ENCODE results near the gene PPP1R1B.

The PPP1R1B gene

DNA sequence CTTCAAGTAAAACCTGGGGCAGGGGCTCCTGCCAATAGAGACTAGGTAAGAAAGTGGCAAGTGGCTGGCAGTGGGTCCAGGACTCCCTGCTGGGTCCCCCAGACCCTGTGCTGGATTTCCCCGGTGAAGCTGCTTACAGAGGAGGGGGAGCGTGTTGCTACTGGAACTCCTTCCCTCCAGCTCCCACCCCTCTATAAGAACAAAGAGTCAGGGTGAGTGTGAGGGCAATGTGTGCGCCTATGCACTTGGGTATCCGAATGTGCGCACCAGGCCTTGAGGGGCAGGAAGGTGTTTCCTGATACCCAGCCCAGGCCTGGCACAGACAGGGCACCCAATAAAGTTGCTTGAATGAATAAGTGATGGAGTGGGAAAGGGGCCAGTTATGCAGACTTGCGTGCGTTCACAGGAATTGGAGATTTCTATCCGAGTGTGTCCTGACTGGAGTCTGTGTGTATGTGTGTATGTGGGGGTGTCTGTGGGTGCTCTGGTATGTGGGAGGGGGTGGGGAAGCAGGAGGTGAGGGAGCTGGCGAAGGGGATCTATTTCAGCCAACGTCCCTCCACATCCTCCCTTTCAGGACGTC is 30.7 kb upstream of the PPP1R1B start:
- Histone ChIP-seq H3K27me3 (ENCODE audit: control insufficient read depth, insufficient read depth, low read length) (peaks cover 50% of the 10 kb centered on the region), H3K4me3 (ENCODE audit: low read length) (no peak overlapping the region), H3K9ac (ENCODE audit: low read length) (no peak overlapping the region), H3K36me3 (ENCODE audit: control insufficient read depth, insufficient read depth, low read length) (no peaks in the 10 kb centered on the region), H3K27ac (ENCODE audit: low read depth, low read length) (no peak overlapping the region), H3K4me1 (ENCODE audit: control insufficient read depth, insufficient read depth, low read length) (no peaks in the 10 kb centered on the region)

DNA sequence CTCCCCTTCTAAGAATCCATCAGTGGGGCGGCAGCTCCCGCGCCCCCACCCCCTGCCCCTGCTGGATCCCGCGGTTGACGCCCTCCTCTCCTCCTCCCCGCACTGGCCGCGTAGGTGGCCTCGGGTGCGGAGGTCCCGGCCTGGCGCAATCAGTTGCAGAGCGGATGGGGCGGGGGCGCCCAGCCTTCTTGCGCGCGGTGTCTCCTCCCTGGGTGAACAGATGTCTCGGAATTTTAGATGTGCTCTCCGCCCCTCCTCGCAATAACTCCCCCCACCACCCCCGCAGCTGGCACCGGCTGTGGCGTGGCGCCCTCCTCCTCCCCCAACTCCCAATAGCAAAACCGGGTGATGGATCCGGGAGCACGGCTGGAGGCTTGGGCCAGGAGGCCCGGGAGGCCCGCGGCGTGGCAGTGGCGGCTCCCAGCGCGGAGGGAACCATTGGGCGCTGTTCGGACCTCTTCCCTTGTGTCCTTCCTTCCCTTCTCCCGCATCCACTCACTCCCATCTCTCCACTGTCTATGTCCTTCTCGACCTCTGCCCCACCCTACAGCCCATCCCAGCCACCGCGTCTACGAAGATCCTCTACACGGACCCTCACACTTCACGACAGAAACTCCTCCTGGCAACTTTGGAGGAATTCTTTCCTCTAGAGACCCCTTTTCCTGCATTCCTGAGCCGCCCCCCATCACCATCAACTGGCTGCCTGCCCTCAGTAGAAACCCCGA is 30.0 kb upstream of the PPP1R1B start:
- no peaks in the 10 kb centered on the region for H3K36me3 ChIP-seq (ENCODE audit: control insufficient read depth, insufficient read depth, low read length)
- H3K9ac ChIP-seq (ENCODE audit: low read length), result no peak overlapping the region
- H3K27ac ChIP-seq (ENCODE audit: low read depth, low read length), result no peak overlapping the region
- H3K4me3 ChIP-seq (ENCODE audit: low read length), result no peak overlapping the region
- H3K27me3 ChIP-seq (ENCODE audit: control insufficient read depth, insufficient read depth, low read length), result peaks cover 56% of the 10 kb centered on the region
- no peaks in the 10 kb centered on the region for H3K4me1 ChIP-seq (ENCODE audit: control insufficient read depth, insufficient read depth, low read length)

DNA sequence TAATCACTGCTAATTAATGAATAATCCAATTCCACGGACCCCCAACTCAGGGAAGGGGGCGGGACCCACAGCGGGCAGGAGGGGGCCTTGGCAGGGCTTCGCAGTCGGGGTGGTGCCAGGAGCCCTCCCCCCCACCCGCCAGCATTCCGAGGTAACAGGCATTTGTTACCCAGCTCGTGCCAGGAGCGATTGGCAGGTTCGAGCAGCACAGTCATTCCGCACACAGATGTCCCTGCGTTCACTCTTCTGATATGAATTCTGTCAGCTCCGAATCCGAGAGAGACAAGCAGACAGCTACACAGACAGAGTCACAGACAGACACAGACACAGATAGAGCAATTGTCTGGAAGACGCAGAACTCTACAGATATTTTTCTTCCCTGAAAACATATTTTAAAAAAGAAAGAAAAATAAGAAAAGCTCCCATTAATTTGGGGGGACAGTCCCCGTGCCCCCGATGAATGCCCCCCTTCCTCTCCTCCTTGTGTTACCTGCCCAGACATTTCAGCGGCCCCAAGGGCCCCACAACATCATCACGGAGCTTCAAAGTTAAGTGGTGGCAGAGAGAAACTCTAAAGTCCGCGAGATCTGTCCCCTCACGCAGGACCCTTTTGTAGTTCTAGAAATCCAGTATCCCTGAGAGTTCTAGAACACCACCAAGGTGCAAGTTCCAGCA is 29.2 kb upstream of the PPP1R1B start:
- Histone ChIP-seq H3K36me3 (ENCODE audit: control insufficient read depth, insufficient read depth, low read length) (no peaks in the 10 kb centered on the region), H3K4me1 (ENCODE audit: control insufficient read depth, insufficient read depth, low read length) (no peaks in the 10 kb centered on the region), H3K9ac (ENCODE audit: low read length) (no peak overlapping the region), H3K4me3 (ENCODE audit: low read length) (no peak overlapping the region), H3K27ac (ENCODE audit: low read depth, low read length) (no peak overlapping the region), H3K27me3 (ENCODE audit: control insufficient read depth, insufficient read depth, low read length) (peaks cover 56% of the 10 kb centered on the region)

DNA sequence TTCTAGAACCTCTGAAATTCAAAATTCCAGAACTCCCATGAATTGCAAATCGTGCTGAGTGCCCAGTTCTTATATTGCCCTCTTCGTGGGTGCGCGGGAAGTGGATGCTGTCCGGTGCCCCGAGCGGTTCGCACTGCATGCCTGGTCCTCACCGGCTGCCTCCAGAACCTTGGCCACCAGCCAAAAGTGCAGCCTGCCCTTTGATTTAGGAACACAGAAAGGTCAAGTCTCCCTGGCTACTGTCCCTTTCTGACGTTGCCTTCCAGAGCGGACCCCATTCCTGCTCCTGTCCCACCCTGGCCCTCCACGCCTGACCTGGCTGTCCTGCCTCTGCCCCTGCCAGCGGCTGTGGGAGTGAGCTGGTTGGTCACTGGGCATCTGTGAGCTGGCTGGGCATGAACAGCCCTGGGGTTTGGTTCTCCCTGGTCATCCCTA is 28.7 kb upstream of the PPP1R1B start:
- no peaks in the 10 kb centered on the region for H3K36me3 ChIP-seq (ENCODE audit: control insufficient read depth, insufficient read depth, low read length)
- H3K27ac ChIP-seq (ENCODE audit: low read depth, low read length), result no peak overlapping the region
- no peak overlapping the region for H3K4me3 ChIP-seq (ENCODE audit: low read length)
- peaks cover 61% of the 10 kb centered on the region for H3K27me3 ChIP-seq (ENCODE audit: control insufficient read depth, insufficient read depth, low read length)
- H3K4me1 ChIP-seq (ENCODE audit: control insufficient read depth, insufficient read depth, low read length), result no peaks in the 10 kb centered on the region
- H3K9ac ChIP-seq (ENCODE audit: low read length), result no peak overlapping the region

DNA sequence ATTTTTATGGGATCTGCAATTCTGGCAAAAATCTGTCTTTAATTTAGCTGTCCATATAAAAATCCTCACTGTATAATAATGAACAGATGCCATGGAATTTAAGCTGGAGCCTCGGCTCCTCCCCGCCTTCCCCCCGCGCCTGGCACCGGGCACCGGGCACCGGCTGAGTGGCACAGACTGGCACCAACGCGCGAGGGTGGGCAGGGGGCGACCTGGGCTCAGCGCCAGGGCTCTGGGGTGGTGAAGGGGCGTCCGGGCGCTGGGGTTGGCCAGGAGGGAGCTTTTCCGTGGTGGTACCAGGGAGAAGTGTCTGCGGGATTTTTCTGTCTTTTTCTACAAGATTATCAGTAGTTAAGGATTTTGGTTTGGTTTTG is 28.1 kb upstream of the PPP1R1B start:
- Histone ChIP-seq H3K4me1 (ENCODE audit: control insufficient read depth, insufficient read depth, low read length) (no peaks in the 10 kb centered on the region), H3K4me3 (ENCODE audit: low read length) (no peak overlapping the region), H3K9ac (ENCODE audit: low read length) (no peak overlapping the region), H3K36me3 (ENCODE audit: control insufficient read depth, insufficient read depth, low read length) (no peaks in the 10 kb centered on the region), H3K27ac (ENCODE audit: low read depth, low read length) (no peak overlapping the region), H3K27me3 (ENCODE audit: control insufficient read depth, insufficient read depth, low read length) (peaks cover 60% of the 10 kb centered on the region)

DNA sequence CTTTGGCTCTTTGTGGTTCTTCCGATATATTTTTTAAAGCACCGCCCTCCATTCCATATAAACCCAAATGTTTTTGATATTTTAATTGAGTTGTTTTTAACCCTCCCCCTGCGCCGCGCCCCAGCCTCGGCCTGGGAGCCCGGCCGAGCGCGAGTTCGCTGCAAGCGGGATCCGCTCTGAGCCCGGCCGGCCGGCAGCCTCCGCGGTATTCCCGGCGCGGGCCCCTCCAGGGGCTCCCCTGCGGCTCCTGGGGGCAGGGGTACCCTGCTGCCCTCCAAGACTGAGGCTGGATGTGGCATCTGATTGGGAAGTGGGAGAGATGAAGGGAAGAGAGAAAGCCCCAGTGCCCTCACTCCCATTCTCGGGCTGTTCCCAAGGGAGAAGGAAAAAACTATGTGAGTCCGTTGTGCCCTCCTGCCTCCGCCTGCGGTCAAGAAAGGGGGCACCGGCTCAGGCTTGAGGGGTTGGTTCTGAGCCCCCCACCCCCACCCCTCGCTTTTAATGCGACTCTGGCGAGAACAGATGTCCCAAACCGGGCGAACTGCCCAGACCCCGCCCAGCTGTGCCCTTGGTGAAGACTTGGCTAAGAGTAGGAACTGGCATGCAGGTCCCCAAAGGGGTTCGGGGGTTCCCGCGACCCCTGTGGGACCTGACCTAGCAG is 27.6 kb upstream of the PPP1R1B start:
- Histone ChIP-seq H3K27me3 (ENCODE audit: control insufficient read depth, insufficient read depth, low read length) (peaks cover 61% of the 10 kb centered on the region), H3K4me1 (ENCODE audit: control insufficient read depth, insufficient read depth, low read length) (no peaks in the 10 kb centered on the region), H3K9ac (ENCODE audit: low read length) (no peak overlapping the region), H3K4me3 (ENCODE audit: low read length) (no peak overlapping the region), H3K27ac (ENCODE audit: low read depth, low read length) (no peak overlapping the region), H3K36me3 (ENCODE audit: control insufficient read depth, insufficient read depth, low read length) (no peaks in the 10 kb centered on the region)

DNA sequence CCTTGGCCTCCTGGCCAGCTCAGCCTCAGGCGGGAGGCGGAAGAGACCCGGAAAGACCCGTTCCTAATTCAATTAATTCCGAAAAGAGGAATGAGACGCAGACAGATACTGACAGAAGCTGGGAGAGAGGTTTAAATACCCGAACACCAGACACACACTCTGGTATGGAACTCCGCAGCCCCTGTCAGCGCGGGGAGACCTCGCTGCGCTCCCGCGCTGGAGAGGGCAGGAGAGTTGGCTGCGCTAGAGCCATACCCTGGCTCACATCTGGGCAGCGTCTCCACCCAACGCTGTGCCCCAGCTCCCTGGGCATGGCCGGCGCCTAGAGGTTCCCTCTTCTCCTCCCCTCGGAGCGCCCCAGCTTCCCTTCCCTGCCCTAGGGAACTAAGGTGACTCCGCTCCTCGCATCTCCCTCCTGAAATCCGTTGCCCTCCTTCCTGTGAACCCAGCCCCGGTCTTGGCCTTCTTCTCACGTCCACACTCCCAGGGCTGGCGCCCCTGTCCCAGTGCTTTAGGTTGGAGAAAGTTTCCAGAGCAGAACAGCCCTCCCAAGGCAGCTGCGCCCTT is 27.0 kb upstream of the PPP1R1B start:
- Histone ChIP-seq H3K27ac (ENCODE audit: low read depth, low read length) (no peak overlapping the region), H3K4me3 (ENCODE audit: low read length) (no peak overlapping the region), H3K4me1 (ENCODE audit: control insufficient read depth, insufficient read depth, low read length) (no peaks in the 10 kb centered on the region), H3K27me3 (ENCODE audit: control insufficient read depth, insufficient read depth, low read length) (peaks cover 60% of the 10 kb centered on the region), H3K36me3 (ENCODE audit: control insufficient read depth, insufficient read depth, low read length) (no peaks in the 10 kb centered on the region), H3K9ac (ENCODE audit: low read length) (no peak overlapping the region)

DNA sequence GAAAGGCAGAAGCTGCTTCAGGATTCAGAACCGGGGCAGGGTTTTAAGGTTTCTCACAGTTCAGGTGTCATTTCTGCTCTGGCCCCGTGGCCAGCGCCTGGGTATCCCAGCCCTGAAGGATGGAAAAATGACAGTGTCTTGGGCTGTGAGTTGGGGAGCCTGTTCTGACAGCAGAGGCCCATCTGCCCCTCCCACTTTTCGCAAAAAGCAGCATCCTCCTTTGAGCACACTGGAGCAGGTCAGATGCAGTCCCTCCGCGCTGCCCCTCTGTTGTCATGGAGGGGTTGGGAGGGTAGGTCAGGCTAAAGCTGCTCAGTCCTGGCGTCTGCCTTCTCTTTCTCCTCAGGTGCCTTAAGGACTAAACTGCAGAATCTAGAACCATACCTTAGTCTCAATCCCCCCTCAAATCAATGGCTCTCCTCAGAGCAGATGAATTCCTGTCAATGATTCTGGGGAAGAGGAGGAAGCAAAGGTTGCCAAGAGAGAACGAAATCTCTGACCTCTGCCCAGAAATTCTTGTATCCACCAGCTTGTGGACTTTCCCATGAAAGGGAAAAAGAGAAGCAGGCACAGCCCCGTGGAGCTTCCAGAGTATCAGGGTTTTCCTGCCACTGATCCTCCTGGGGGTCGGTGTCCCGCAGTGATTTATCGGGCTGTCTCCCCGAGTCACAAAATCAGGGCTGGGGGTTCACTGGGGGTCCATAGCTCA is 26.3 kb upstream of the PPP1R1B start:
- Histone ChIP-seq H3K36me3 (ENCODE audit: control insufficient read depth, insufficient read depth, low read length) (no peaks in the 10 kb centered on the region), H3K9ac (ENCODE audit: low read length) (no peak overlapping the region), H3K4me3 (ENCODE audit: low read length) (no peak overlapping the region), H3K4me1 (ENCODE audit: control insufficient read depth, insufficient read depth, low read length) (no peaks in the 10 kb centered on the region), H3K27ac (ENCODE audit: low read depth, low read length) (no peak overlapping the region), H3K27me3 (ENCODE audit: control insufficient read depth, insufficient read depth, low read length) (peaks cover 57% of the 10 kb centered on the region)

DNA sequence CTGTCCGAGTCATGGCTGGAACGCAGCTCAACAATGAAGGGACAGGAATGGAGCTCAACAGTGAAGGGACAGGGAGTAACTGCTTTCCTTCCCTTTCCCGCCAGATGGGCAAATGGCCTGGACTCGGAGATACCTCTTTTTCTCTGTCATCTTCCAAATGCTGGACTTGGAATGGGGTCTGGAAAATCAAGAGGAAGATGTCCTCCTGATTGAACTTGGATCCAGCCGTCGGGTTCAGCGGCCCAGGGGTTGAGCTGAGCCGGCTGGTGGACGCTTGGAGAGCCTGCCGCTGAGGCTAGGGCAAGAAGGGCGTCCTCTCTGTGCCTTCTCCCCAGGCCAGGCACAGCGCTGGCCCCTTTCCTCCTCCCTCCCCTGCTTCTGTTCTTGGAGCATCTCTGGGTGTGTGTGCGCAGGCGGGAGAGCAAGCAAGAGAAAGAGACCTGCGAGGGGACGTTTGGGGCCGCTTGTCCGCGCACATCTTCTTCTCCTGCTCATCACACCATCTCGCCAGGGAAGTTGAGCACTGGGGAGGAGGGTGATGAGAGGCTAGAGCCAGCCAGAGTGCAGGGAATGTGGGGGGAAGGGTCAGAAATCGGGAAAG is 25.7 kb upstream of the PPP1R1B start:
- Histone ChIP-seq H3K36me3 (ENCODE audit: control insufficient read depth, insufficient read depth, low read length) (no peaks in the 10 kb centered on the region), H3K4me3 (ENCODE audit: low read length) (no peak overlapping the region), H3K27me3 (ENCODE audit: control insufficient read depth, insufficient read depth, low read length) (peaks cover 56% of the 10 kb centered on the region)

DNA sequence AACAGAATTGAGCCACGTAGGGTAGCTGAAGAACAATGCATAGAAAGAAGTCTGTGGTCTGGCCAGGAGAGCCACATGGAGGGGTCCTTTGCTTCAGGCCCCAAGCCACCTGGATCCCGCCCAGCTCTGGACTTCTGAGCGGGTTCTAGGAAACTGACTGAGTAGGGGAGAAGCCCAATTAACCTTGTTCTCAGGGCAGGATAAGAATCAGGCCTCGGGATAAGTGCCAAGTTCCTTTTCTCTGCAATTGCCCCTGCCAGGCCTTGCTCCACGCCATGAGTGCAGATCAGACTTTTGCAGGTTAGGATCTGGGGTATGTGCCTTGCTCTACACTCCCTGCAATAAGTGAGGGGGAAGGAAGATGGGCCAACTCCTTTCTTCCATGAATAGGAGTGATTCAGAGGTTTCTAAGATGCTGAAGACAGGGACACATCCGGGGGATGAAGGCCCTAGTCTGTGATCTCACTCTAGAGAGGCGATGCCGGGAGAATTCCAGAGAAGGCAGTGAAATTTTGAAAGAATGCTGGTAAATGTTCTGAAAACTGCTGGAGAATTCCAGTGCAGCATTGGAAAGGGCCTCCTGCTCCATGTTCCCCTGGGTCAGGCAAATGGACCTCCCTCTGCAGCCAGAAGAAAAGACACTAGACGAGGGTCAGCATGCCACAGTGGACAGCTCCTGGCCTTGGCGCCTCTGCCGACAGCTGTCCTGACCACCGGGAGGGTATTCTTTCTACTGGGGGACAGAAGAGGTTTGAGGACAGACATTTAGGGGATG is 24.8 kb upstream of the PPP1R1B start:
- H3K27ac ChIP-seq (ENCODE audit: low read depth, low read length), result no peak overlapping the region
- no peaks in the 10 kb centered on the region for H3K4me1 ChIP-seq (ENCODE audit: control insufficient read depth, insufficient read depth, low read length)
- H3K4me3 ChIP-seq (ENCODE audit: low read length), result no peak overlapping the region
- peaks cover 58% of the 10 kb centered on the region for H3K27me3 ChIP-seq (ENCODE audit: control insufficient read depth, insufficient read depth, low read length)
- no peak overlapping the region for H3K9ac ChIP-seq (ENCODE audit: low read length)
- no peaks in the 10 kb centered on the region for H3K36me3 ChIP-seq (ENCODE audit: control insufficient read depth, insufficient read depth, low read length)

More for the DNA sequence above, 25.7 kb upstream of the PPP1R1B start:
- Histone ChIP-seq H3K27ac (ENCODE audit: low read depth, low read length) (no peak overlapping the region), H3K4me1 (ENCODE audit: control insufficient read depth, insufficient read depth, low read length) (no peaks in the 10 kb centered on the region), H3K9ac (ENCODE audit: low read length) (no peak overlapping the region)
